Osteocyte (in vitro differentiated cells): ENCODE data around the gene CENPE. TPM values are rescaled to one million over a fixed set of nuclear protein-coding genes. Genes with fewer than 3 reads are reported as not detected.

Experiments
- DNase-seq: peaks from one replicate; pipeline ENCODE4 v3.0.0; 2021; ENCODE audit warnings: mixed read lengths; ENCODE audit not compliant: unreplicated experiment; ENCODE audit errors: extremely low spot score
- H3K27ac Mint-ChIP-seq: one replicate; pipeline ENCODE4 v1.8.0; 2021; ENCODE audit warnings: mild to moderate bottlenecking, mixed read lengths; ENCODE audit not compliant: unreplicated experiment
- H3K27me3 Mint-ChIP-seq: one replicate; pipeline ENCODE4 v1.8.0; 2021; ENCODE audit warnings: mixed read lengths; ENCODE audit not compliant: unreplicated experiment
- H3K36me3 Mint-ChIP-seq: one replicate; pipeline ENCODE4 v1.8.0; 2021; ENCODE audit warnings: mixed read lengths; ENCODE audit not compliant: unreplicated experiment
- H3K4me1 Mint-ChIP-seq: one replicate; pipeline ENCODE4 v1.8.0; 2021; ENCODE audit warnings: mixed read lengths; ENCODE audit not compliant: unreplicated experiment
- H3K4me3 Mint-ChIP-seq: one replicate; pipeline ENCODE4 v1.8.0; 2021; ENCODE audit warnings: mild to moderate bottlenecking, moderate library complexity, mixed read lengths; ENCODE audit not compliant: unreplicated experiment
- H3K9me3 Mint-ChIP-seq: one replicate; pipeline ENCODE4 v1.8.0; 2021; ENCODE audit warnings: mixed read lengths; ENCODE audit not compliant: unreplicated experiment
- CTCF ChIP-seq: fragments of 200-600 bp; sonication (generic); IDR thresholded peaks from 2 replicates; pipeline ENCODE4 v1.5.0; 2021; ENCODE audit warnings: antibody characterized with exemption, mild to moderate bottlenecking, moderate library complexity
- total RNA-seq: library from RNA; stranded (reverse); gene quantifications from 2 replicates; pipeline ENCODE4 v1.2.1, GENCODE V29; 2021

Gene CENPE
- total RNA-seq, 1 donor from 2014 or later = 5.7 TPM

DNA sequence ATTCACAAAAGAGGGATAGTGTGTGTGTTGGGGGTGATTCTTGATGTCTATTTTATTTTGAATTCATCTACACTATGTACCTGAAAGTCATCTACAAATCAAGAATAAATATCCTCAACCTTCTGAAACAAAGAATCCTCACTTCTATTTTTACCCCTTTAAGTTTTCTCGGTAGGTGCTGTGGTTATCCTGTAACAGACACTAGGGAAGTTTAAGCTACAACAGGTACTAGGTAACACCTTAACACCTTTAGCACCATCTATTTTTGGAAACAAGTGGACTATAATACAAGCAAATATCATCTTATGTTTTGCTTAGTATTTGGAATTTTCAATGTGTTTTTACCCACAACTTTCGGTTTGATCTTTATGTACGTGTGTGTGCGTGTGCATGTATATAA is 86.5 kb downstream of the CENPE start:
- no peak for DNase-seq
- no peaks in the 10 kb centered on the region for H3K4me1 Mint-ChIP-seq
- H3K4me3 Mint-ChIP-seq = no peak overlapping the region
- no peaks in the 10 kb centered on the region for H3K27me3 Mint-ChIP-seq
- H3K9me3 Mint-ChIP-seq = no peaks in the 10 kb centered on the region
- no peak overlapping the region for H3K27ac Mint-ChIP-seq
- no peak for TF ChIP-seq CTCF
- peaks cover 3% of the 10 kb centered on the region for H3K36me3 Mint-ChIP-seq

GRCh38 chr4:103108542-103108941 is 89.6 kb downstream of the CENPE start:
- H3K9me3 Mint-ChIP-seq = no peaks in the 10 kb centered on the region
- H3K27ac Mint-ChIP-seq = no peak overlapping the region
- H3K27me3 Mint-ChIP-seq = no peaks in the 10 kb centered on the region
- H3K36me3 Mint-ChIP-seq = peaks cover 3% of the 10 kb centered on the region
- no peak for TF ChIP-seq CTCF
- no peaks in the 10 kb centered on the region for H3K4me1 Mint-ChIP-seq
- DNase-seq = no peak
- no peak overlapping the region for H3K4me3 Mint-ChIP-seq

GRCh38 chr4:103105558-103106356 is 92.4 kb downstream of the CENPE start:
- peaks cover 3% of the 10 kb centered on the region for H3K36me3 Mint-ChIP-seq
- no peaks in the 10 kb centered on the region for H3K27me3 Mint-ChIP-seq
- DNase-seq = no peak
- no peaks in the 10 kb centered on the region for H3K4me1 Mint-ChIP-seq
- H3K9me3 Mint-ChIP-seq = no peaks in the 10 kb centered on the region
- no peak overlapping the region for H3K4me3 Mint-ChIP-seq
- no peak overlapping the region for H3K27ac Mint-ChIP-seq
- TF ChIP-seq CTCF = no peak

DNA sequence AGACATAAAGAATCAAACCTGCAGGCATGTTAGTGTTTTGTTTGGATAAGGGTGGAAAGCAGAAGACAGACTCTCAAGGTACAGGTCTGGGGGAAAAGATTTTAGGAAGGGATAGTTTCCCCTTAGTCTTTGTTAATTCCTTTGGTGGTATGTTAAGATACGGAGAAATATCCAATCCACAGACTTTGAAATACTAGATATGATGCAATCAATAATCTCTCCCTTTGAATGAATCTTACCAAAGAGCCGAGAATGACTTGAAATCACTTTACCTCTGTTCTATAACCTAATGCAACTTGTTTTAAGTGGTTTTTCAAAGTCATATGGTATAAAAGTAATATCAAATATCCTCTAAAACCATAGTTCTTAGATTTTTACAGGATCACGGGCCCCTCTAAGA is 93.3 kb downstream of the CENPE start:
- no peak for DNase-seq
- H3K9me3 Mint-ChIP-seq = no peaks in the 10 kb centered on the region
- no peaks in the 10 kb centered on the region for H3K4me1 Mint-ChIP-seq
- no peak for TF ChIP-seq CTCF
- no peak overlapping the region for H3K27ac Mint-ChIP-seq
- peaks cover 3% of the 10 kb centered on the region for H3K36me3 Mint-ChIP-seq
- no peaks in the 10 kb centered on the region for H3K27me3 Mint-ChIP-seq
- no peak overlapping the region for H3K4me3 Mint-ChIP-seq

DNA sequence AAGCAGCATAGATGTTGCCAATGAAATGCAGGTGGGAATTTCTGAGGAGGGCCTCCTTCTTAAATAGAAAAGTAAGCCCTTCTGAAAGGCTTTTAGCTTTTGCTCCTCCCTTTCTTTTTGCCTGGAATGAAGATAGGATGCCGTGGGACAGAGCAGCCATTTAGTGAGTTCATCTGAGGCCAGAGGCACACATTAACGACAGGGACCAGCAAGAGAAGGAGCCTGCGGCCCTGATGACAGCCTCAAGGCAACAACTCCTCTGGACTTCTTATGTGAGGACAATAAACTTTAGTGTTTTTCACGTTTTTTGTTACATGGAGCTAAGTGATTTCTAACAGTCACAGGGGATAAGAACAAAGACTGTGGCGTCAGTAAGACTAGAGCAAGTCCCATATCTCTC is 97.5 kb downstream of the CENPE start:
- Mint-ChIP-seq H3K9me3 (no peaks in the 10 kb centered on the region), H3K4me1 (peaks cover 27% of the 10 kb centered on the region), H3K27ac (no peak overlapping the region), H3K36me3 (peaks cover 6% of the 10 kb centered on the region), H3K4me3 (no peak overlapping the region), H3K27me3 (no peaks in the 10 kb centered on the region)
- DNase-seq = no peak
- TF ChIP-seq CTCF = no peak
